H1 (cell line): Measurements from ENCODE around the gene C1QTNF4. TPM values are rescaled to one million over a fixed set of nuclear protein-coding genes. Genes with fewer than 3 reads are reported as not detected.

Experiments used
- CTCF ChIA-PET: fragments of 300-600 bp; sonication (Branson Sonifier 250); formaldehyde crosslinking; loops from one replicate; lab custom pipeline; 2021; ENCODE audit not compliant: partially characterized antibody; lab: Charles Lee
- POLR2A ChIA-PET: fragments of 300-600 bp; sonication (Branson Sonifier 250); formaldehyde crosslinking; loops from one replicate; lab custom pipeline; 2021; ENCODE audit warnings: inconsistent platforms; ENCODE audit not compliant: partially characterized antibody; lab: Charles Lee
- DNase-seq, 2 experiments: peaks; one replicate each; pipeline versions ENCODE4 v3.0.0 to v3.0.0-alpha.2; 2010 to 2022; ENCODE audit warnings: low spot score in 2 of 2, low read depth in 1 of 2, mixed read lengths in 1 of 2
- FAIRE-seq: peaks from 2 replicates; lab custom pipeline; 2011; peaks lifted over from hg19 to GRCh38; lab: Jason Lieb, UNC
- H2AFZ ChIP-seq: 2 replicates; pipeline ENCODE4 v1.8.1; 2012; ENCODE audit warnings: low read length, inconsistent platforms
- H2AK5ac ChIP-seq: 2 replicates; pipeline ENCODE4 v1.6.1; 2013; ENCODE audit warnings: low read depth, low read length
- H2BK120ac ChIP-seq: replicated peaks from 2 replicates; pipeline ENCODE3; 2013; ENCODE audit warnings: low read depth, low read length, inconsistent platforms
- H2BK12ac ChIP-seq: 2 replicates; pipeline ENCODE4 v1.6.1; 2013; ENCODE audit warnings: low read depth, low read length
- H2BK15ac ChIP-seq: 2 replicates; pipeline ENCODE4 v1.6.1; 2013; ENCODE audit warnings: low read length
- H2BK20ac ChIP-seq: 2 replicates; pipeline ENCODE4 v1.6.1; 2013; ENCODE audit warnings: low read length
- H2BK5ac ChIP-seq: 2 replicates; pipeline ENCODE4 v1.6.1; 2013; ENCODE audit warnings: low read depth, low read length
- H3K14ac ChIP-seq: 2 replicates; pipeline ENCODE4 v1.6.1; 2013; ENCODE audit warnings: inconsistent platforms; ENCODE audit not compliant: insufficient read length
- H3K18ac ChIP-seq: 2 replicates; pipeline ENCODE4 v1.6.1; 2013; ENCODE audit warnings: low read length; ENCODE audit errors: extremely low read depth
- H3K23ac ChIP-seq: 2 replicates; pipeline ENCODE4 v1.6.1; 2013; ENCODE audit warnings: inconsistent platforms; ENCODE audit not compliant: insufficient read length
- H3K23me2 ChIP-seq: 2 replicates; pipeline ENCODE4 v1.6.1; 2013; ENCODE audit warnings: low read depth, low read length
- H3K27ac ChIP-seq: 2 replicates; pipeline ENCODE4 v1.6.1; 2011; ENCODE audit warnings: low read depth, low read length, inconsistent platforms
- H3K27me3 ChIP-seq, 4 experiments: replicated peaks in 1 of 4; 1 replicate in 1 of 4; 2 replicates in 3 of 4; pipeline versions ENCODE4 v1.6.1 to v1.8.1; 2011 to 2013; ENCODE audit warnings: low read length in 3 of 4, mild to moderate bottlenecking in 3 of 4, inconsistent platforms in 2 of 4, mixed read lengths in 2 of 4, moderate library complexity in 1 of 4; ENCODE audit not compliant: control insufficient read depth in 3 of 4, insufficient read depth in 3 of 4; ENCODE audit errors: extremely low read depth in 1 of 4
- H3K36me3 ChIP-seq, 4 experiments: 2 replicates each; pipeline versions ENCODE4 v1.6.1 to v1.8.1; 2011 to 2013; ENCODE audit warnings: mild to moderate bottlenecking in 4 of 4, low read length in 3 of 4, moderate library complexity in 2 of 4, control low read depth in 1 of 4, inconsistent platforms in 1 of 4; ENCODE audit not compliant: insufficient read depth in 4 of 4, control insufficient read depth in 2 of 4
- H3K4ac ChIP-seq: replicated peaks from 2 replicates; pipeline ENCODE3; 2013; ENCODE audit warnings: low read length, low read depth, mixed read lengths, inconsistent platforms; ENCODE audit not compliant: insufficient read length
- H3K4me1 ChIP-seq, 4 experiments: replicated peaks in 1 of 4; 1 replicate in 1 of 4; 2 replicates in 3 of 4; pipeline versions ENCODE4 v1.6.1 to v1.8.1; 2011 to 2013; ENCODE audit warnings: low read length in 3 of 4, inconsistent platforms in 2 of 4, mixed read lengths in 1 of 4; ENCODE audit not compliant: insufficient read depth in 4 of 4, control insufficient read depth in 3 of 4
- H3K4me2 ChIP-seq, 2 experiments: 2 replicates each; pipeline versions ENCODE4 v1.6.1 to v1.8.1; 2011 to 2013; ENCODE audit warnings: low read depth in 2 of 2, low read length in 2 of 2, control low read depth in 1 of 2, inconsistent platforms in 1 of 2, mild to moderate bottlenecking in 1 of 2; ENCODE audit not compliant: insufficient read depth in 1 of 2
- H3K4me3 ChIP-seq, 4 experiments: fragments of 200-600, 300-600 bp in 1 of 4; sonication (generic), shearing (Covaris generic), sonication (Bioruptor Twin) in 1 of 4; 2 replicates each; pipeline versions ENCODE4 v1.5.1 to v1.8.1; 2011 to 2016; ENCODE audit warnings: low read length in 4 of 4, low read depth in 3 of 4, control low read depth in 2 of 4, inconsistent platforms in 2 of 4, mild to moderate bottlenecking in 2 of 4, mixed read lengths in 1 of 4, moderate library complexity in 1 of 4; ENCODE audit not compliant: insufficient read depth in 2 of 4; ENCODE audit errors: extremely low read depth in 1 of 4
- H3K56ac ChIP-seq: replicated peaks from 2 replicates; pipeline ENCODE3; 2013; ENCODE audit warnings: low read depth, mild to moderate bottlenecking, mixed read lengths, low read length, inconsistent platforms; ENCODE audit not compliant: insufficient read length
- H3K79me1 ChIP-seq: 2 replicates; pipeline ENCODE4 v1.6.1; 2013; ENCODE audit warnings: low read depth, low read length, control low read depth
- H3K79me2 ChIP-seq, 2 experiments: 2 replicates each; pipeline versions ENCODE4 v1.6.1 to v1.8.1; 2012 to 2013; ENCODE audit warnings: low read length in 2 of 2, mild to moderate bottlenecking in 2 of 2, inconsistent platforms in 1 of 2; ENCODE audit not compliant: insufficient read depth in 2 of 2, control insufficient read depth in 1 of 2
- H3K9ac ChIP-seq, 4 experiments: replicated peaks in 1 of 4; 1 replicate in 1 of 4; 2 replicates in 3 of 4; pipeline versions ENCODE4 v1.6.1 to v1.8.1; 2011 to 2013; ENCODE audit warnings: low read depth in 3 of 4, low read length in 3 of 4, control low read depth in 2 of 4, mild to moderate bottlenecking in 2 of 4, moderate library complexity in 2 of 4, inconsistent platforms in 1 of 4; ENCODE audit errors: extremely low read depth in 1 of 4
- H3K9me3 ChIP-seq, 2 experiments: 2 replicates each; pipeline versions ENCODE4 v1.6.1 to v1.8.1; 2012 to 2013; ENCODE audit warnings: mild to moderate bottlenecking in 2 of 2, moderate library complexity in 2 of 2, control low read depth in 1 of 2, inconsistent platforms in 1 of 2, low read depth in 1 of 2, low read length in 1 of 2, mixed read lengths in 1 of 2; ENCODE audit not compliant: insufficient read depth in 2 of 2
- H4K20me1 ChIP-seq, 2 experiments: replicated peaks in 1 of 2; 2 replicates each; pipeline versions ENCODE3 to v1.8.1; 2011 to 2013; ENCODE audit warnings: inconsistent platforms in 2 of 2, low read length in 2 of 2, mild to moderate bottlenecking in 1 of 2; ENCODE audit not compliant: insufficient read depth in 2 of 2, control insufficient read depth in 1 of 2
- H4K5ac ChIP-seq: 2 replicates; pipeline ENCODE4 v1.6.1; 2013; ENCODE audit warnings: low read length, low read depth, mixed read lengths, inconsistent platforms; ENCODE audit not compliant: insufficient read length
- H4K8ac ChIP-seq: 2 replicates; pipeline ENCODE4 v1.8.0; 2013; ENCODE audit warnings: mild to moderate bottlenecking, moderate library complexity, low read length, inconsistent platforms; ENCODE audit not compliant: insufficient read depth; ENCODE audit errors: extremely low read depth
- H4K91ac ChIP-seq: replicated peaks from 2 replicates; pipeline ENCODE3; 2013; ENCODE audit warnings: low read length, mixed read lengths, inconsistent platforms; ENCODE audit not compliant: insufficient read length
- ATF2 ChIP-seq: IDR thresholded peaks from 2 replicates; pipeline ENCODE4 v1.6.1; 2012; ENCODE audit warnings: low read length, inconsistent platforms
- BRCA1 ChIP-seq: IDR thresholded peaks from 2 replicates; pipeline ENCODE4 v1.6.1; 2012; ENCODE audit warnings: low read depth, low read length, improper control_type of control experiment
- CBX8 ChIP-seq: fragments of 300-800, 300-1000 bp; sonication (generic); IDR thresholded peaks from 2 replicates; pipeline ENCODE4 v1.7.1; 2016; ENCODE audit warnings: low read depth, low read length, borderline replicate concordance
- EZH2 ChIP-seq: fragments of 200-600 bp; sonication (generic); IDR thresholded peaks from 2 replicates; pipeline ENCODE4 v1.7.1; 2012; ENCODE audit warnings: low read depth, mild to moderate bottlenecking, moderate library complexity, low read length, inconsistent platforms; ENCODE audit not compliant: severe bottlenecking
- WGBS, 2 experiments: shearing (Covaris generic) in 1 of 2; methylation state at CpG; one replicate each; pipeline versions ENCODE4 v1.1.6 to v1.1.7; 2013 to 2015; ENCODE audit warnings: low lambda C conversion rate in 2 of 2, mixed read lengths in 2 of 2, inconsistent platforms in 1 of 2, low coverage in 1 of 2, missing lambda C conversion rate in 1 of 2; ENCODE audit not compliant: insufficient replicate concordance in 2 of 2, insufficient coverage in 1 of 2, insufficient read length in 1 of 2; ENCODE audit errors: extremely low coverage in 1 of 2, missing lambda C conversion rate in 1 of 2; 5-methylcytosine and 5-hydroxymethylcytosine counted together
- polyA plus RNA-seq, 7 experiments: library from polyadenylated mRNA; depleted of rRNA in 3 of 7; stranded (reverse) in 5 of 7; unstranded in 2 of 7; fragments of >200 nt in 5 of 7; fragments of 200-250 nt in 2 of 7; gene quantifications; 1 replicate in 5 of 7; 2 replicates in 1 of 7; 4 replicates in 1 of 7; pipeline versions ENCODE4 v1.2.1 to v1.2.3, GENCODE V29; 2011 to 2013; ENCODE audit warnings: missing spikeins in 2 of 7, mixed read lengths in 2 of 7
- total RNA-seq: library from RNA; stranded (reverse); fragmentation: NEBNext Ultra II Directional; extraction: Animal tissue kit (Norgen Biotek cat#: 25700); gene quantifications from 2 replicates; pipeline ENCODE4 v1.2.1, GENCODE V29; 2021

Gene C1QTNF4
- total and polyA plus RNA-seq, 2 of the 8 experiments (the other 6 are each of a cell fraction or from before 2014, with no cell fraction given), result 3.9 to 6.0 TPM

GRCh38 chr11:47609675-47610074 is 15.5 kb upstream of the C1QTNF4 start:
- Histone ChIP-seq H3K4me1 (no peaks in the 10 kb centered on the region; a peak in 1 of 7 replicates), H3K4me3 (no peak overlapping the region), H3K23me2 (no peaks in the 10 kb centered on the region), H2BK5ac (no peak overlapping the region), H2BK12ac (no peak overlapping the region)
- no peak for FAIRE-seq
- TF ChIP-seq CBX8, result no peak
- TF ChIP-seq BRCA1, result no peak
- no peak for TF ChIP-seq EZH2
- TF ChIP-seq ATF2, result no peak
- TF ChIP-seq, all 59 proteins: peak for 0
- H2AK5ac ChIP-seq, result no peak overlapping the region
- H3K56ac ChIP-seq, result no peak overlapping the region
- no peaks in the 10 kb centered on the region for H3K79me1 ChIP-seq
- no peak overlapping the region for H3K4ac ChIP-seq
- WGBS, 2 experiments, result 90% methylated on average over 3 of the region's 3 CpGs; no CpG with 5 or more reads in 1 of the 2 experiments
- H4K91ac ChIP-seq, result no peak overlapping the region
- no peak overlapping the region for H3K14ac ChIP-seq
- no peaks in the 10 kb centered on the region for H3K27me3 ChIP-seq
- H3K36me3 ChIP-seq, result no peaks in the 10 kb centered on the region; a peak in 1 of 8 replicates
- H4K5ac ChIP-seq, result no peak overlapping the region
- H3K23ac ChIP-seq, result no peak overlapping the region
- no peaks in the 10 kb centered on the region for H3K9me3 ChIP-seq
- H4K8ac ChIP-seq, result no peak overlapping the region
- DNase-seq, result no peak
- no peak overlapping the region for H2BK20ac ChIP-seq
- no peak overlapping the region for H3K4me2 ChIP-seq
- H3K79me2 ChIP-seq, result no peaks in the 10 kb centered on the region
- H2BK15ac ChIP-seq, result no peak overlapping the region
- no peak overlapping the region for H3K18ac ChIP-seq
- H2AFZ ChIP-seq, result no peak overlapping the region
- no peak overlapping the region for H2BK120ac ChIP-seq
- H4K20me1 ChIP-seq, result no peaks in the 10 kb centered on the region
- no peak overlapping the region for H3K27ac ChIP-seq
- CTCF ChIA-PET, result no interaction called here
- no peak overlapping the region for H3K9ac ChIP-seq
- POLR2A ChIA-PET, result interaction anchor here (1.9 kb wide), 1 partner anchor 15 kb away, joined by 4 read pairs; no protein-coding TSS in a partner anchor
